Upper lobe of left lung (tissue), 6 donors: ENCODE data around the gene SLC35C1. TPM values are rescaled to one million over a fixed set of nuclear protein-coding genes. Genes with fewer than 3 reads are reported as not detected.
A peak's percentile ranks its signal among the peaks of the same experiment; 100 is the strongest.

ENCODE experiments used
- ATAC-seq, 2 donors: fragments of 200-7000 bp; cut with Tn5 transposase; one replicate each; pipeline ENCODE4 v1.9.1; 2022; ENCODE audit warnings: mild to moderate bottlenecking in 2 of 2, moderate library complexity in 2 of 2; ENCODE audit not compliant: low FRiP score in 2 of 2
- DNase-seq, 2 donors: peaks; one replicate each; pipeline ENCODE4 v3.0.0-alpha.2; 2019 to 2020
- H3K27ac ChIP-seq, 4 donors: fragments of 200-600 bp; sonication (generic); one replicate each; pipeline ENCODE4 v1.5.1; 2016 to 2019
- H3K27me3 ChIP-seq, 4 donors: fragments of 200-600 bp; sonication (generic); one replicate each; pipeline ENCODE4 v1.5.1; 2017 to 2019
- H3K36me3 ChIP-seq, 4 donors: fragments of 200-600 bp; sonication (generic); one replicate each; pipeline ENCODE4 v1.5.1; 2016 to 2019
- H3K4me1 ChIP-seq, 4 donors: fragments of 200-600 bp; sonication (generic); one replicate each; pipeline ENCODE4 v1.5.1; 2018 to 2019
- H3K4me3 ChIP-seq, 4 donors: fragments of 200-600 bp; sonication (generic); one replicate each; pipeline ENCODE4 v1.5.1; 2017 to 2019; ENCODE audit warnings: mild to moderate bottlenecking in 2 of 4, moderate library complexity in 1 of 4
- H3K9me3 ChIP-seq, 4 donors: fragments of 200-600 bp; sonication (generic); one replicate each; pipeline ENCODE4 v1.5.1; 2018 to 2019
- CTCF ChIP-seq, 6 experiments: fragments of 450-650 bp in 4 of 6; fragments of 200-600 bp in 2 of 6; sonication (generic) in 2 of 6; IDR thresholded peaks; one replicate each; pipeline ENCODE4 v1.5.1; 2016 to 2019; ENCODE audit warnings: antibody characterized with exemption in 6 of 6
- EP300 ChIP-seq, 4 donors: sonication (generic); formaldehyde crosslinking; IDR thresholded peaks; one replicate each; pipeline ENCODE4 v1.5.1; 2017; ENCODE audit warnings: antibody characterized with exemption in 4 of 4, control low read depth in 2 of 4
- POLR2A ChIP-seq, 4 donors: fragments of 450-650 bp; IDR thresholded peaks; one replicate each; pipeline ENCODE4 v1.5.1; 2016 to 2017; ENCODE audit warnings: antibody characterized with exemption in 4 of 4, mild to moderate bottlenecking in 2 of 4
- POLR2AphosphoS5 ChIP-seq, 2 donors: sonication (generic); formaldehyde crosslinking; IDR thresholded peaks; one replicate each; pipeline ENCODE4 v1.5.1; 2017; ENCODE audit warnings: antibody characterized with exemption in 2 of 2
- WGBS, 2 donors: methylation state at CpG; one replicate each; pipeline ENCODE4 v1.1.5; 2017 to 2018; 5-methylcytosine and 5-hydroxymethylcytosine counted together
- total RNA-seq, 6 donors: library from RNA; depleted of rRNA in 4 of 6; stranded (reverse); fragments of >200 nt in 4 of 6; gene quantifications; one replicate each; pipeline versions ENCODE4 v1.1.0 to v1.2.1, GENCODE V29; 2016 to 2021
- donor health status: DM: no; HTN: no; CAD: no; lungs with moderate emphysema.
- donor health status: DM: no; HTN: yes; CAD: no; lungs with severe emphysema.

SLC35C1 gene
- total RNA-seq, 6 donors from 2014 or later, result 18.3 to 50.9 (median 24.0) TPM

GRCh38 chr11:45786272-45786671 lies 18.7 kb upstream of the SLC35C1 start:
- DNase-seq (no peak), ATAC-seq (no peak)
- H3K36me3 ChIP-seq, result no peaks in the 10 kb centered on the region
- no peaks in the 10 kb centered on the region for H3K27me3 ChIP-seq
- no peak for TF ChIP-seq POLR2A (IDR thresholded peaks at IDR 0.05)
- no peak for TF ChIP-seq EP300 (IDR thresholded peaks at IDR 0.05)
- no peak for TF ChIP-seq CTCF (IDR thresholded peaks at IDR 0.05)
- TF ChIP-seq POLR2AphosphoS5 (IDR thresholded peaks at IDR 0.05), result no peak
- H3K9me3 ChIP-seq, result peaks cover 0 to 6% (median 2%) of the 10 kb centered on the region in 4 donors
- no peak overlapping the region for H3K27ac ChIP-seq
- H3K4me3 ChIP-seq, result no peak overlapping the region
- 83 to 88% methylated on average over 2 of the region's 2 CpGs for WGBS, 2 donors
- H3K4me1 ChIP-seq, result no peaks in the 10 kb centered on the region

- ATAC-seq (no peak), DNase-seq (no peak)
- Histone ChIP-seq H3K27ac (no peak overlapping the region), H3K27me3 (no peaks in the 10 kb centered on the region), H3K36me3 (no peaks in the 10 kb centered on the region), H3K4me3 (no peak overlapping the region), H3K9me3 (peaks cover 0 to 6% (median 2%) of the 10 kb centered on the region in 4 donors), H3K4me1 (peaks cover 0 to 2% (median 0%) of the 10 kb centered on the region in 4 donors)
- 93% methylated on average over 3 of the region's 3 CpGs for WGBS, 2 donors
- TF ChIP-seq EP300 (IDR thresholded peaks at IDR 0.05) (no peak), POLR2A (IDR thresholded peaks at IDR 0.05) (no peak), CTCF (IDR thresholded peaks at IDR 0.05) (no peak), POLR2AphosphoS5 (IDR thresholded peaks at IDR 0.05) (no peak)
These were observed 16.1 kb upstream of the SLC35C1 start for GRCh38 chr11:45788887-45789286.

DNA sequence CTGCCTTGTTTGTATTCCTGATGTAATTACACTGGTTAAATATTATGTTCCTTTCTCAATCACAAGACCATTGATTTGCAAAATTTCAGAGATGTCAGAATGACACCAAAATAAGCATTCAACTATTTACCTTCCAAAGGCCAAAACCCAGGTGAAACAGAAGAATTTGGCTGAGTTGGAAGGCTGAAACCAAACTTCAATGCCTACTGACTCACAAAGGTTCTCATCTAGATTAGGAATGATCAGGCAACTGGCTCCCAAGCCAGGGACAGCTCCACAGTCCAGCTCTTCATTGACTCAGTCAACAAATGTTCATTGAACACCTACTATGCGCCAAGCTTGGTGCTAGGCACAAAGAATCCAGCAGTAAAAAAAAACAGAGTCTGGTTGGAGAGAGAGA lies 13.4 kb upstream of the SLC35C1 start:
- H3K9me3 ChIP-seq, result no peaks in the 10 kb centered on the region
- WGBS, 2 donors, result 91 to 100% methylated on average over 1 of the region's 1 CpG
- ATAC-seq (no peak), DNase-seq (no peak)
- TF ChIP-seq CTCF (IDR thresholded peaks at IDR 0.05) (no peak), POLR2A (IDR thresholded peaks at IDR 0.05) (no peak)
- H3K27me3 ChIP-seq, result no peaks in the 10 kb centered on the region
- H3K4me1 ChIP-seq, result peaks cover 0 to 8% (median 0%) of the 10 kb centered on the region in 4 donors
- H3K4me3 ChIP-seq, result no peak overlapping the region
- H3K36me3 ChIP-seq, result no peaks in the 10 kb centered on the region
- no peak overlapping the region for H3K27ac ChIP-seq

- no peak for ATAC-seq
- no peak overlapping the region for H3K4me3 ChIP-seq
- TF ChIP-seq POLR2A (IDR thresholded peaks at IDR 0.05) (no peak), POLR2AphosphoS5 (IDR thresholded peaks at IDR 0.05) (no peak), EP300 (IDR thresholded peaks at IDR 0.05) (no peak), CTCF (IDR thresholded peaks at IDR 0.05) (no peak)
These were observed 10.8 kb upstream of the SLC35C1 start for GRCh38 chr11:45794169-45794568.

DNA sequence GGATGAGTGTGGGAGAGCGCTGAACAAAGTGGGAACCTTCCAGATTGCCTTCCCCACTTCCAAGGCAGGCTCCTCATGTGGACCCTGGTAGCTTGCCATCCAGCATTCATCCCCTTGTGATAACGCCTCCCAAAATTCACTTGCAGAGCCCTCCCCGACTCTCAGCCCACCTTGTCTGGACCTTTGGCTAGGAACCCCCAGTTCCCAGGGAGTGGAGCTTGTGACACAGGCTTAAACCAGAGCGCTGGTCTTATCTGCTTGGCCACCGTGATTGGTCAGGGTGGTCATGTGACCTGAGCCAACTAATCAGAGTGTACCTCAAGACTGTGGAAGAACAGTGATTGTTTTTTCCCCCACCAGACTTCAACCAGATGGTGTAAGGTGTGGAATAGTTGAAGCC lies 9.6 kb upstream of the SLC35C1 start:
- Histone ChIP-seq H3K36me3 (no peaks in the 10 kb centered on the region), H3K27me3 (no peaks in the 10 kb centered on the region), H3K4me1 (peaks cover 0 to 11% (median 4%) of the 10 kb centered on the region in 4 donors), H3K27ac (no peak overlapping the region), H3K4me3 (no peak overlapping the region), H3K9me3 (no peaks in the 10 kb centered on the region)
- DNase-seq (no peak), ATAC-seq (peak in 1 of 2 donors; percentile 9)
- 99 to 100% methylated on average over 5 of the region's 5 CpGs for WGBS, 2 donors
- TF ChIP-seq CTCF (IDR thresholded peaks at IDR 0.05) (no peak), EP300 (IDR thresholded peaks at IDR 0.05) (no peak), POLR2AphosphoS5 (IDR thresholded peaks at IDR 0.05) (no peak), POLR2A (IDR thresholded peaks at IDR 0.05) (no peak)

More at GRCh38 chr11:45794169-45794568, 10.8 kb upstream of the SLC35C1 start:
- H3K27ac ChIP-seq, result no peak overlapping the region
- H3K36me3 ChIP-seq, result no peaks in the 10 kb centered on the region
- no peaks in the 10 kb centered on the region for H3K9me3 ChIP-seq
- no peaks in the 10 kb centered on the region for H3K27me3 ChIP-seq
- H3K4me1 ChIP-seq, result peaks cover 0 to 8% (median 4%) of the 10 kb centered on the region in 4 donors
- peak in 1 of 2 donors; percentile 60 for DNase-seq
- WGBS, 2 donors, result 35 to 38% methylated on average over 3 of the region's 3 CpGs
